SK-N-SH (cell line): ENCODE measurements around the gene CHST15. TPM values are rescaled to one million over a fixed set of nuclear protein-coding genes. Genes with fewer than 3 reads are reported as not detected.

Source experiments
- CTCF ChIA-PET: fragments of 300-600, 350-600 bp; formaldehyde crosslinking; extraction: SDS; loops from one replicate; lab custom pipeline; 2021; lab: Yijun Ruan, JAX
- POLR2A ChIA-PET: fragments of 350-600 bp; sonication (Branson Sonifier 250); formaldehyde crosslinking; extraction: SDS; loops from one replicate; lab custom pipeline; 2020; ENCODE audit warnings: antibody characterized with exemption, inconsistent platforms; lab: Yijun Ruan, JAX
- DNase-seq: peaks from one replicate; pipeline ENCODE4 v3.0.0; 2012
- H2AFZ ChIP-seq: fragments of 200-600 bp; sonication (generic); 2 replicates; pipeline ENCODE4 v1.8.1; 2016; ENCODE audit warnings: antibody characterized with exemption, mild to moderate bottlenecking, low read depth
- H3F3A ChIP-seq: fragments of 200-600 bp; sonication (generic); replicated peaks from 2 replicates; pipeline ENCODE3; 2016; ENCODE audit warnings: antibody characterized with exemption, mild to moderate bottlenecking; ENCODE audit not compliant: insufficient read depth
- H3K27ac ChIP-seq, 2 experiments: fragments of 200-500 bp in 1 of 2; fragments of 200-600 bp in 1 of 2; sonication (Bioruptor generic) in 1 of 2; sonication (generic), shearing (Covaris generic) in 1 of 2; 2 replicates each; pipeline versions ENCODE4 v1.5.1 to v1.6.1; 2014 to 2016; ENCODE audit warnings: low read depth in 2 of 2, inconsistent platforms in 1 of 2, low read length in 1 of 2, mild to moderate bottlenecking in 1 of 2, mixed read lengths in 1 of 2
- H3K27me3 ChIP-seq: fragments of 200-600 bp; sonication (generic), shearing (Covaris generic); 2 replicates; pipeline ENCODE4 v1.6.1; 2016; ENCODE audit warnings: mixed run types; ENCODE audit not compliant: insufficient read depth
- H3K36me3 ChIP-seq, 2 experiments: fragments of 200-500 bp in 1 of 2; fragments of 200-600 bp in 1 of 2; sonication (Bioruptor generic) in 1 of 2; sonication (generic) in 1 of 2; replicated peaks in 1 of 2; 2 replicates each; pipeline versions ENCODE3 to v1.5.1; 2014 to 2016; ENCODE audit warnings: low read length in 1 of 2, mild to moderate bottlenecking in 1 of 2; ENCODE audit not compliant: insufficient read depth in 2 of 2, control insufficient read depth in 1 of 2
- H3K4me1 ChIP-seq, 2 experiments: fragments of 200-500 bp in 1 of 2; fragments of 200-600 bp in 1 of 2; sonication (Bioruptor generic) in 1 of 2; sonication (generic), shearing (Covaris generic) in 1 of 2; 2 replicates each; pipeline versions ENCODE4 v1.5.1 to v1.6.1; 2014 to 2016; ENCODE audit warnings: low read depth in 1 of 2, low read length in 1 of 2, mixed run types in 1 of 2; ENCODE audit not compliant: insufficient read depth in 2 of 2, control insufficient read depth in 1 of 2
- H3K4me2 ChIP-seq: fragments of 200-600 bp; sonication (generic), shearing (Covaris generic); 2 replicates; pipeline ENCODE4 v1.6.1; 2017; ENCODE audit warnings: mixed run types
- H3K4me3 ChIP-seq, 2 experiments: fragments of 200-500 bp in 1 of 2; fragments of 200-600 bp in 1 of 2; sonication (Bioruptor generic) in 1 of 2; sonication (generic), shearing (Covaris generic) in 1 of 2; 2 replicates each; pipeline versions ENCODE4 v1.5.1 to v1.8.1; 2014 to 2016; ENCODE audit warnings: low read depth in 2 of 2, inconsistent platforms in 1 of 2, low read length in 1 of 2, mild to moderate bottlenecking in 1 of 2, mixed read lengths in 1 of 2, moderate library complexity in 1 of 2
- H3K79me2 ChIP-seq: fragments of 200-600 bp; sonication (generic); 2 replicates; pipeline ENCODE4 v1.8.1; 2017; ENCODE audit warnings: mild to moderate bottlenecking; ENCODE audit not compliant: insufficient read depth
- H3K9ac ChIP-seq: fragments of 200-600 bp; sonication (generic); 2 replicates; pipeline ENCODE4 v1.6.1; 2017; ENCODE audit warnings: mixed run types
- H3K9me2 ChIP-seq: fragments of 200-600 bp; sonication (generic); 2 replicates; pipeline ENCODE4 v1.6.1; 2017; ENCODE audit warnings: mixed run types
- H3K9me3 ChIP-seq: fragments of 200-600 bp; sonication (generic); 2 replicates; pipeline ENCODE4 v1.6.1; 2017; ENCODE audit warnings: mixed run types, mild to moderate bottlenecking, moderate library complexity
- H4K20me1 ChIP-seq: fragments of 200-600 bp; sonication (generic); 2 replicates; pipeline ENCODE4 v1.6.1; 2017; ENCODE audit warnings: mild to moderate bottlenecking, mixed run types; ENCODE audit not compliant: insufficient read depth
- CHD2 ChIP-seq: fragments of 150-350 bp; IDR thresholded peaks from 2 replicates; pipeline ENCODE4 v1.6.1; 2018; ENCODE audit warnings: low read length; ENCODE audit not compliant: partially characterized antibody
- CTCF ChIP-seq: fragments of 200-600 bp; sonication (generic); IDR thresholded peaks from 2 replicates; pipeline ENCODE4 v1.6.1; 2017; ENCODE audit warnings: antibody characterized with exemption, mild to moderate bottlenecking, moderate library complexity
- EP300 ChIP-seq, 2 experiments: IDR thresholded peaks; 2 replicates each; pipeline versions ENCODE4 v1.4.0 to v1.6.1; 2012; ENCODE audit warnings: borderline replicate concordance in 1 of 2, low read depth in 1 of 2, low read length in 1 of 2
- EZH2phosphoT487 ChIP-seq: fragments of 200-600 bp; sonication (generic); IDR thresholded peaks from 2 replicates; pipeline ENCODE4 v1.6.1; 2017; ENCODE audit warnings: low read depth, mixed run types, mild to moderate bottlenecking, antibody characterized with exemption, moderate library complexity, borderline replicate concordance
- FOSL2 ChIP-seq: IDR thresholded peaks from 2 replicates; pipeline ENCODE4 v1.4.0; 2012; ENCODE audit warnings: low read depth, mild to moderate bottlenecking, moderate library complexity, borderline replicate concordance
- FOXJ3 ChIP-seq: sonication (generic); formaldehyde crosslinking; IDR thresholded peaks from 2 replicates; pipeline ENCODE4 v1.5.1; 2020; ENCODE audit warnings: mild to moderate bottlenecking, missing genetic modification reagents
- GATA2 ChIP-seq: sonication (generic); formaldehyde crosslinking; IDR thresholded peaks from 2 replicates; pipeline ENCODE4 v1.5.0; 2020; ENCODE audit warnings: mild to moderate bottlenecking, missing genetic modification reagents
- JUND ChIP-seq: IDR thresholded peaks from 2 replicates; pipeline ENCODE4 v1.4.0; 2012
- NFIC ChIP-seq: IDR thresholded peaks from 2 replicates; pipeline ENCODE4 v1.4.0; 2012; ENCODE audit warnings: borderline replicate concordance
- RAD21 ChIP-seq: IDR thresholded peaks from 2 replicates; pipeline ENCODE4 v1.6.1; 2012; ENCODE audit warnings: mild to moderate bottlenecking, low read length
- RCOR1 ChIP-seq: fragments of 150-350 bp; IDR thresholded peaks from 2 replicates; pipeline ENCODE4 v1.6.1; 2017; ENCODE audit warnings: antibody characterized with exemption, low read length
- RFX5 ChIP-seq: IDR thresholded peaks from 2 replicates; pipeline ENCODE4 v1.6.1; 2012; ENCODE audit warnings: mild to moderate bottlenecking, improper control_type of control experiment, low read length
- USF1 ChIP-seq: IDR thresholded peaks from 2 replicates; pipeline ENCODE4 v1.4.0; 2012; ENCODE audit warnings: low read depth, borderline replicate concordance
- USF2 ChIP-seq: fragments of 150-350 bp; IDR thresholded peaks from 2 replicates; pipeline ENCODE4 v1.6.1; 2017; ENCODE audit warnings: antibody characterized with exemption, low read length, low read depth, borderline replicate concordance
- YY1 ChIP-seq: IDR thresholded peaks from 2 replicates; pipeline ENCODE4 v1.4.0; 2012; ENCODE audit warnings: low read depth, mild to moderate bottlenecking
- ZBTB33 ChIP-seq: IDR thresholded peaks from 2 replicates; pipeline ENCODE4 v1.4.0; 2012; ENCODE audit warnings: low read depth, borderline replicate concordance
- WGBS: methylation state at CpG from one replicate; pipeline ENCODE4 v1.1.6; 2017; ENCODE audit warnings: low lambda C conversion rate; 5-methylcytosine and 5-hydroxymethylcytosine counted together
- polyA plus RNA-seq, 3 experiments: library from polyadenylated mRNA; depleted of rRNA; stranded (reverse); fragments of >200 nt; gene quantifications; 2 replicates each; pipeline ENCODE4 v1.2.3, GENCODE V29; 2012

The CHST15 gene
- polyA plus RNA-seq, 1 of the 3 experiments (the other 2 are of a cell fraction) = 0.02 TPM

- TF ChIP-seq RCOR1 (no peak), RFX5 (no peak), GATA2 (no peak), USF1 (no peak), FOXJ3 (CRISPR knock-in tag) (no peak), CHD2 (no peak), USF2 (no peak), EZH2phosphoT487 (no peak), JUND (no peak), RAD21 (no peak), FOSL2 (no peak), CTCF (no peak), YY1 (no peak), ZBTB33 (no peak), NFIC (no peak), EP300 (IDR thresholded peaks at IDR 0.05; ENCODE audit: borderline replicate concordance in 1 of 2, low read depth in 1 of 2, low read length in 1 of 2) (no peak)
- WGBS = 56% methylated on average over 6 of the region's 14 CpGs
- H3K9me3 ChIP-seq = no peaks in the 10 kb centered on the region
- no peak overlapping the region for H3K4me3 ChIP-seq
- H3K4me1 ChIP-seq = no peaks in the 10 kb centered on the region
- no peaks in the 10 kb centered on the region for H3F3A ChIP-seq
- no peak for DNase-seq
- H3K9ac ChIP-seq = no peak overlapping the region
- H3K27me3 ChIP-seq = no peaks in the 10 kb centered on the region
- H3K4me2 ChIP-seq = no peak overlapping the region
- no peaks in the 10 kb centered on the region for H3K9me2 ChIP-seq
- H3K36me3 ChIP-seq = no peaks in the 10 kb centered on the region
- CTCF ChIA-PET = interaction anchor here (0.6 to 1.3 kb wide), 2 partner anchors 11 to 604 kb away, joined by 3 to 4 read pairs; no protein-coding TSS in a partner anchor
- no peaks in the 10 kb centered on the region for H4K20me1 ChIP-seq
- no peak overlapping the region for H3K27ac ChIP-seq
- no peaks in the 10 kb centered on the region for H3K79me2 ChIP-seq
- H2AFZ ChIP-seq = no peak overlapping the region
- POLR2A ChIA-PET = no interaction called here
These were observed 34.8 kb upstream of the CHST15 start for GRCh38 chr10:124127965-124128810.
